Measurements from ENCODE around the gene RER1. TPM values are rescaled to one million over a fixed set of nuclear protein-coding genes. Genes with fewer than 3 reads are reported as not detected.

Gene RER1
- total RNA-seq, 1 experiment from 2014 or later, result 155 TPM

DNA sequence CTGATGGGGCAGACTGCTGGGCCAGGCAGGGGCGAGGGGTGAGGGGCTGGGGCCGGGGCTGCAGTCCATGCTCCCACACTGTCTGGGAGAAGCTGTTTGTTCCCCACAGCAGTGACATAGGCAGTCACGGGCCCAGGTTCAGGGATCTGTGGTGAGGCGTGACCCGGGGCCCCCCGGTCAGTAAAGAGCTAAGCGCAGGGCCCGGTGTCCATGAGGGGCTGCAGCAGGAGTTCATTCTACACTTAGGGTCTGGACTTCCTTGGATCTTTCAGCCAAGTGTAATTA, 16.3 kb downstream of the RER1 start:
- CTCF ChIA-PET, result interaction anchor here (0.7 kb wide), 1 partner anchor 213 kb away, joined by 3 read pairs; the partner anchor contains the start of gene FAAP20

More for the DNA sequence above, 16.3 kb downstream of the RER1 start:
- Histone ChIP-seq H3K4me3 (replicated peaks in 1 of 2; ENCODE audit: low read depth in 1 of 2, low read length in 2 of 2) (no peak overlapping the region), H2AFZ (ENCODE audit: low read depth, low read length, poor library complexity, severe bottlenecking) (no peak overlapping the region), H3K27me3 (ENCODE audit: insufficient read depth, low read length) (no peaks in the 10 kb centered on the region), H3K9me3 (ENCODE audit: control insufficient read depth in 1 of 2, insufficient read depth in 1 of 2, low read depth in 1 of 2, low read length in 2 of 2) (no peaks in the 10 kb centered on the region), H3K4me1 (ENCODE audit: control insufficient read depth in 1 of 2, insufficient read depth in 2 of 2, low read length in 2 of 2) (peaks cover 4 to 10% of the 10 kb centered on the region in 2 experiments; a peak in 3 of 4 replicates), H3K36me3 (ENCODE audit: control insufficient read depth in 1 of 2, insufficient read depth in 2 of 2, low read length in 2 of 2) (peaks cover 13 to 23% of the 10 kb centered on the region in 2 experiments; a peak in 3 of 4 replicates), H4K20me1 (ENCODE audit: insufficient read depth) (no peaks in the 10 kb centered on the region), H3K9ac (ENCODE audit: low read length) (no peak overlapping the region), H3K27ac (ENCODE audit: low read depth, low read length) (no peak overlapping the region), H3K79me2 (ENCODE audit: insufficient read depth, low read length) (peaks cover 19% of the 10 kb centered on the region; the same call in 1 of the 2 replicates), H3K9me2 (ENCODE audit: insufficient read depth) (no peaks in the 10 kb centered on the region), H3K4me2 (ENCODE audit: low read length) (no peak overlapping the region)
- BruUV-seq (replicated peaks), result no TSS peak
- TF ChIP-seq POLR2A (IDR thresholded peaks at IDR 0.05; ENCODE audit: borderline replicate concordance, extremely low read depth, insufficient read depth, insufficient read length) (no peak), SP1 (IDR thresholded peaks at IDR 0.05; ENCODE audit: low read depth) (no peak), EZH2phosphoT487 (IDR thresholded peaks at IDR 0.05; ENCODE audit: borderline replicate concordance) (no peak), CBX3 (IDR thresholded peaks at IDR 0.05; ENCODE audit: low read depth) (no peak), JUND (IDR thresholded peaks at IDR 0.05) (no peak), YY1 (IDR thresholded peaks at IDR 0.05; ENCODE audit: extremely low read depth, insufficient replicate concordance, low read depth, low read length) (no peak), ZNF274 (IDR thresholded peaks at IDR 0.05; ENCODE audit: low read depth, low read length) (no peak), POLR2AphosphoS5 (IDR thresholded peaks at IDR 0.05; ENCODE audit: low read depth, low read length) (no peak), ELF1 (IDR thresholded peaks at IDR 0.05; ENCODE audit: borderline replicate concordance, low read depth) (no peak), EGR1 (IDR thresholded peaks at IDR 0.05; ENCODE audit: low read depth) (no peak), ATF3 (IDR thresholded peaks at IDR 0.05) (no peak), CEBPB (IDR thresholded peaks at IDR 0.05; ENCODE audit: low read depth) (no peak), RAD21 (IDR thresholded peaks at IDR 0.05; ENCODE audit: low read depth) (no peak), ZBTB33 (IDR thresholded peaks at IDR 0.05; ENCODE audit: extremely low read depth, insufficient replicate concordance, low read length) (no peak), TCF7L2 (IDR thresholded peaks at IDR 0.05; ENCODE audit: borderline replicate concordance, extremely low read depth, insufficient read depth, insufficient read length) (no peak), SRF (IDR thresholded peaks at IDR 0.05; ENCODE audit: low read depth) (no peak)
- ATAC-seq (no peak), DNase-seq (ENCODE audit: low read depth, low spot score) (no peak)
- ChIA-PET POLR2A (interaction anchor here (0.6 kb wide), 1 partner anchor 207 kb away, joined by 4 read pairs; no protein-coding TSS in a partner anchor), RAD21 (ENCODE audit: low non-redundant PET in 1 of 2, low total read pairs in 2 of 2, uncharacterized antibody in 2 of 2, unreplicated experiment in 2 of 2) (no interaction called here)
- intact Hi-C loops (cut with micrococcal nuclease), result no loop called here
